K562 (cell line): ENCODE data around the gene CLSTN1. TPM values are rescaled to one million over a fixed set of nuclear protein-coding genes. Genes with fewer than 3 reads are reported as not detected.

Source experiments
- ATAC-seq: fragments of 200-7000 bp; cut with Tn5 transposase; 3 replicates; pipeline ENCODE4 v1.9.1; 2020; ENCODE audit warnings: moderate library complexity
- BruUV-seq: library from RNA; stranded (reverse); fragments of 400-500 nt; replicated peaks from 2 replicates; lab custom pipeline; 2021; lab: Mats Ljungman, UMichigan
- CTCF ChIA-PET: fragments of 300-600 bp; formaldehyde crosslinking; extraction: SDS; loops from one replicate; lab custom pipeline; 2021; ENCODE audit warnings: low intra/inter-chr PET ratio; lab: Yijun Ruan, JAX
- POLR2A ChIA-PET: fragments of 300-600, 350-650 bp; sonication (Branson Sonifier 250); formaldehyde crosslinking; extraction: SDS; loops from one replicate; lab custom pipeline; 2021; ENCODE audit warnings: antibody characterized with exemption, inconsistent platforms; lab: Yijun Ruan, JAX
- DNase-seq, 4 experiments: peaks; one replicate each; pipeline versions ENCODE4 v3.0.0 to v3.0.0-alpha.2; 2011 to 2018; ENCODE audit warnings: low spot score in 3 of 4, mixed read lengths in 3 of 4; ENCODE audit errors: extremely low read depth in 1 of 4
- FAIRE-seq: peaks from 2 replicates; lab custom pipeline; 2011; peaks lifted over from hg19 to GRCh38; lab: Jason Lieb, UNC
- H2AFZ ChIP-seq: 2 replicates; pipeline ENCODE4 v1.6.0; 2011; ENCODE audit warnings: low read depth, low read length, control low read depth, inconsistent platforms
- H3K27ac ChIP-seq: fragments of 200-600 bp; 3 replicates; pipeline ENCODE4 v1.8.0; 2011; ENCODE audit warnings: low read depth, mild to moderate bottlenecking, control low read depth, inconsistent platforms, low read length, moderate library complexity, mixed read lengths; ENCODE audit errors: extremely low read depth
- H3K27me3 ChIP-seq, 2 experiments: fragments of 300-600 bp in 1 of 2; 2 replicates in 1 of 2; 3 replicates in 1 of 2; pipeline versions ENCODE4 v1.6.0 to v1.8.0; 2011; ENCODE audit warnings: inconsistent platforms in 2 of 2, low read length in 2 of 2, mild to moderate bottlenecking in 1 of 2, mixed read lengths in 1 of 2, moderate library complexity in 1 of 2; ENCODE audit not compliant: control insufficient read depth in 2 of 2, insufficient read depth in 2 of 2
- H3K36me3 ChIP-seq: fragments of 300-600 bp; 3 replicates; pipeline ENCODE4 v1.8.0; 2011; ENCODE audit warnings: mild to moderate bottlenecking, low read length, inconsistent platforms; ENCODE audit not compliant: control insufficient read depth, insufficient read depth
- H3K4me1 ChIP-seq, 2 experiments: fragments of 200-600 bp in 1 of 2; replicated peaks in 1 of 2; 2 replicates in 1 of 2; 3 replicates in 1 of 2; pipeline versions ENCODE4 v1.5.1 to v1.8.0; 2011; ENCODE audit warnings: inconsistent platforms in 2 of 2, low read length in 2 of 2, mild to moderate bottlenecking in 1 of 2, mixed read lengths in 1 of 2, moderate library complexity in 1 of 2; ENCODE audit not compliant: control insufficient read depth in 2 of 2, insufficient read depth in 2 of 2
- H3K4me2 ChIP-seq: 2 replicates; pipeline ENCODE4 v1.6.1; 2011; ENCODE audit warnings: low read length, control low read depth, inconsistent platforms, mixed read lengths; ENCODE audit not compliant: insufficient read depth
- H3K4me3 ChIP-seq: fragments of 200-600 bp; sonication (generic), shearing (Covaris generic); 2 replicates; pipeline ENCODE4 v1.5.1; 2016; ENCODE audit warnings: control low read depth, inconsistent platforms
- H3K79me2 ChIP-seq: fragments of 200-600 bp; 3 replicates; pipeline ENCODE4 v1.8.0; 2011; ENCODE audit warnings: low read length, inconsistent platforms; ENCODE audit not compliant: control insufficient read depth, insufficient read depth
- H3K9ac ChIP-seq, 2 experiments: 2 replicates each; pipeline versions ENCODE4 v1.6.0 to v1.6.1; 2011; ENCODE audit warnings: low read depth in 2 of 2, low read length in 2 of 2, control low read depth in 1 of 2, inconsistent platforms in 1 of 2, mild to moderate bottlenecking in 1 of 2, mixed read lengths in 1 of 2; ENCODE audit not compliant: insufficient read depth in 1 of 2
- H3K9me1 ChIP-seq: one replicate; pipeline ENCODE4 v1.6.0; 2011; ENCODE audit warnings: inconsistent platforms, mild to moderate bottlenecking, low read length, moderate library complexity; ENCODE audit not compliant: control insufficient read depth, insufficient read depth
- H3K9me3 ChIP-seq: replicated peaks from 2 replicates; pipeline ENCODE4 v1.5.1; 2011; ENCODE audit warnings: low read depth, low read length, inconsistent platforms; ENCODE audit not compliant: control insufficient read depth, insufficient read depth
- H4K20me1 ChIP-seq: replicated peaks from 2 replicates; pipeline ENCODE4 v1.6.1; 2011; ENCODE audit warnings: low read length, inconsistent platforms, mixed read lengths; ENCODE audit not compliant: control insufficient read depth, insufficient read depth
- BCL6 ChIP-seq: fragments of 250-450 bp; sonication (Bioruptor Pico); IDR thresholded peaks from 2 replicates; pipeline ENCODE4 v1.4.0; 2020
- GTF2F1 ChIP-seq: IDR thresholded peaks from 2 replicates; pipeline ENCODE4 v1.6.1; 2011; ENCODE audit warnings: low read depth, low read length, improper control_type of control experiment
- LEF1 ChIP-seq: fragments of 450-650 bp; IDR thresholded peaks from 2 replicates; pipeline ENCODE4 v1.6.1; 2016; ENCODE audit warnings: mild to moderate bottlenecking
- MCM2 ChIP-seq: fragments of 450-650 bp; IDR thresholded peaks from 2 replicates; pipeline ENCODE4 v1.6.1; 2017; ENCODE audit warnings: low read depth, mild to moderate bottlenecking
- MNT ChIP-seq, 2 experiments: fragments of 450-650 bp; conservative IDR thresholded peaks; 2 replicates each; pipeline ENCODE4 v1.6.1; 2017; ENCODE audit warnings: mild to moderate bottlenecking in 2 of 2, moderate library complexity in 2 of 2
- NCOA4 ChIP-seq: fragments of 450-650 bp; IDR thresholded peaks from 2 replicates; pipeline ENCODE4 v1.6.1; 2018; ENCODE audit warnings: mild to moderate bottlenecking; ENCODE audit not compliant: partially characterized antibody
- NR2C1 ChIP-seq, 2 experiments: fragments of 450-650 bp; IDR thresholded peaks; 2 replicates each; pipeline ENCODE4 v1.6.1; 2017; ENCODE audit warnings: mild to moderate bottlenecking in 2 of 2, antibody characterized with exemption in 1 of 2, inconsistent platforms in 1 of 2, missing compliant biosample characterization in 1 of 2, missing genetic modification characterization in 1 of 2
- RBBP5 ChIP-seq: fragments of 200-600 bp; sonication (generic); IDR thresholded peaks from 2 replicates; pipeline ENCODE4 v1.6.1; 2012; ENCODE audit warnings: borderline replicate concordance, mild to moderate bottlenecking, low read length, control low read depth, inconsistent platforms; ENCODE audit not compliant: insufficient read depth, poor library complexity, severe bottlenecking
- RBM15 ChIP-seq: fragments of 200-400 bp; formaldehyde crosslinking; IDR thresholded peaks from 2 replicates; pipeline ENCODE4 v1.6.1; 2018; ENCODE audit warnings: mild to moderate bottlenecking, low read length, moderate library complexity; ENCODE audit not compliant: insufficient read depth
- SRSF9 ChIP-seq: fragments of 200-400 bp; formaldehyde crosslinking; IDR thresholded peaks from 2 replicates; pipeline ENCODE4 v1.6.1; 2017; ENCODE audit warnings: low read depth, low read length, borderline replicate concordance
- THRAP3 ChIP-seq: fragments of 450-650 bp; IDR thresholded peaks from 2 replicates; pipeline ENCODE4 v1.6.1; 2016; ENCODE audit warnings: mild to moderate bottlenecking, inconsistent platforms, borderline replicate concordance
- THRB ChIP-seq: fragments of 450-650 bp; formaldehyde crosslinking; conservative IDR thresholded peaks from 2 replicates; pipeline ENCODE4 v1.4.0; 2022; ENCODE audit warnings: mild to moderate bottlenecking, missing genetic modification characterization
- ZNF780A ChIP-seq: fragments of 250-450 bp; sonication (Bioruptor Pico); IDR thresholded peaks from 2 replicates; pipeline ENCODE4 v1.5.0; 2021; ENCODE audit warnings: mild to moderate bottlenecking
- WGBS: fragments of 100-300 bp; shearing (Covaris generic); methylation state at CpG from one replicate; pipeline ENCODE4 v1.1.6; 2016; ENCODE audit warnings: low coverage, mixed read lengths; ENCODE audit not compliant: insufficient coverage; ENCODE audit errors: missing lambda C conversion rate; 5-methylcytosine and 5-hydroxymethylcytosine counted together
- in situ Hi-C: fragments of 300-500 bp; cut with MboI; formaldehyde crosslinking; loops from 4 replicates; pipeline ENCODE4 v1.15.0; 2018; ENCODE audit warnings: inconsistent platforms, mixed read lengths
- intact Hi-C: fragments of 100-400 bp; cut with micrococcal nuclease; formaldehyde crosslinking; loops from 2 replicates; pipeline ENCODE4 v1.14.2; 2022
- polyA plus RNA-seq, 8 experiments: library from polyadenylated mRNA; depleted of rRNA in 4 of 8; stranded (reverse) in 5 of 8; unstranded in 3 of 8; fragments of >200 nt; fragmentation: Nextera tagmentation in 2 of 8; fragmentation: Illumina TruSeq in 1 of 8; extraction: Ambion mirVana in 2 of 8; extraction: Trizol in 1 of 8; gene quantifications; 2 replicates each; pipeline versions ENCODE4 v1.2.1 to v1.2.3, GENCODE V29; 2011 to 2014; ENCODE audit warnings: inconsistent platforms in 1 of 8, missing spikeins in 1 of 8
- total RNA-seq, 7 experiments: library from RNA; depleted of rRNA in 6 of 7; stranded (reverse); fragments of >200 nt in 6 of 7; fragmentation: Illumina TruSeq in 2 of 7; extraction: Trizol in 2 of 7; gene quantifications; 2 replicates each; pipeline versions ENCODE4 v1.2.1 to v1.2.3, GENCODE V29; 2011 to 2021; ENCODE audit warnings: low replicate concordance in 1 of 7

CLSTN1 gene
- total and polyA plus RNA-seq, 9 of the 15 experiments (the other 6 are each of a cell fraction or from before 2014, with no cell fraction given) = 1.1 to 32.5 (median 13.3) TPM

GRCh38 chr1:9863371-9863770 is 39.6 kb upstream of the CLSTN1 start:
- H3K4me2 ChIP-seq = no peak overlapping the region
- no peak overlapping the region for H3K27ac ChIP-seq
- FAIRE-seq (peak; percentile 56), DNase-seq (no peak), ATAC-seq (no peak)
- no peak overlapping the region for H3K4me3 ChIP-seq
- H3K4me1 ChIP-seq = peaks cover 0 to 18% of the 10 kb centered on the region in 2 experiments; a peak in 2 of 5 replicates
- no TSS peak for BruUV-seq
- intact Hi-C loops (loop anchor here (10.0 kb wide), 1 partner anchor 369 kb away; no protein-coding TSS in a partner anchor), in situ Hi-C loops (no loop called here)
- CTCF ChIA-PET = no interaction called here
- peaks cover 17% of the 10 kb centered on the region for H4K20me1 ChIP-seq
- no peak overlapping the region for H3K9ac ChIP-seq
- no peaks in the 10 kb centered on the region for H3K79me2 ChIP-seq
- WGBS = 25% methylated on average over 10 of the region's 10 CpGs
- POLR2A ChIA-PET = interaction anchor here (0.7 to 3.2 kb wide), 5 partner anchors 9 to 84 kb away, joined by 3 to 17 read pairs (median 3); partner anchors contain the start of genes LZIC and NMNAT1
- no peaks in the 10 kb centered on the region for H3K9me3 ChIP-seq
- H2AFZ ChIP-seq = no peak overlapping the region
- H3K27me3 ChIP-seq = no peaks in the 10 kb centered on the region
- H3K36me3 ChIP-seq = peaks cover 4% of the 10 kb centered on the region; the same call in 1 of the 3 replicates
- TF ChIP-seq RBBP5 (no peak), ZNF780A (CRISPR knock-in tag) (no peak), THRB (CRISPR knock-in tag) (no peak), MNT (conservative IDR thresholded peaks at IDR 0.05) (no peak), BCL6 (CRISPR knock-in tag) (no peak), THRAP3 (no peak), LEF1 (no peak), NCOA4 (no peak), GTF2F1 (no peak), RBM15 (no peak), NR2C1 (IDR thresholded peaks at IDR 0.05) (no peak), NR2C1 (tag; IDR thresholded peaks at IDR 0.05) (no peak), MCM2 (no peak), SRSF9 (no peak)
- no peaks in the 10 kb centered on the region for H3K9me1 ChIP-seq
